H9 (cell line): ENCODE results near the gene FAM53A. TPM values are rescaled to one million over a fixed set of nuclear protein-coding genes. Genes with fewer than 3 reads are reported as not detected.

ENCODE experiments used
- DNase-seq: peaks from one replicate; pipeline ENCODE4 v3.0.0-alpha.2; 2017
- H2AFZ ChIP-seq: one replicate; pipeline ENCODE4 v1.6.1; 2013; ENCODE audit warnings: mild to moderate bottlenecking, low read length, control low read depth, moderate library complexity
- H2AK5ac ChIP-seq: 2 replicates; pipeline ENCODE4 v1.6.1; 2013; ENCODE audit warnings: low read length, control low read depth, mixed read lengths; ENCODE audit not compliant: insufficient read length
- H2BK120ac ChIP-seq: one replicate; pipeline ENCODE4 v1.6.1; 2013; ENCODE audit warnings: low read depth, mild to moderate bottlenecking, low read length, control low read depth, inconsistent platforms; ENCODE audit not compliant: poor library complexity, severe bottlenecking
- H2BK12ac ChIP-seq: 2 replicates; pipeline ENCODE4 v1.6.1; 2013; ENCODE audit warnings: low read length, control low read depth, mixed read lengths, low read depth; ENCODE audit not compliant: insufficient read length
- H2BK15ac ChIP-seq: 2 replicates; pipeline ENCODE4 v1.6.1; 2013; ENCODE audit warnings: low read depth, low read length, control low read depth
- H2BK20ac ChIP-seq: one replicate; pipeline ENCODE4 v1.6.1; 2013; ENCODE audit warnings: low read depth, mild to moderate bottlenecking, low read length, control low read depth, inconsistent platforms; ENCODE audit not compliant: poor library complexity, severe bottlenecking
- H2BK5ac ChIP-seq: 2 replicates; pipeline ENCODE4 v1.6.1; 2013; ENCODE audit warnings: low read length, control low read depth, mixed read lengths; ENCODE audit not compliant: insufficient read length
- H3K14ac ChIP-seq: 2 replicates; pipeline ENCODE4 v1.6.1; 2013; ENCODE audit warnings: low read length, control low read depth; ENCODE audit not compliant: insufficient read depth
- H3K18ac ChIP-seq: 2 replicates; pipeline ENCODE4 v1.6.1; 2013; ENCODE audit warnings: low read depth, mild to moderate bottlenecking, mixed read lengths, low read length, control low read depth; ENCODE audit not compliant: insufficient read length
- H3K23ac ChIP-seq: 2 replicates; pipeline ENCODE4 v1.6.1; 2013; ENCODE audit warnings: low read length, control low read depth, mixed read lengths, low read depth; ENCODE audit not compliant: insufficient read length
- H3K23me2 ChIP-seq: 2 replicates; pipeline ENCODE4 v1.6.1; 2013; ENCODE audit warnings: low read depth, mild to moderate bottlenecking, mixed read lengths, low read length, control low read depth; ENCODE audit not compliant: insufficient read length, poor library complexity, severe bottlenecking
- H3K27ac ChIP-seq: 2 replicates; pipeline ENCODE4 v1.5.1; 2013; ENCODE audit warnings: low read length, control low read depth, mixed read lengths, low read depth; ENCODE audit not compliant: insufficient read length
- H3K27me3 ChIP-seq: 2 replicates; pipeline ENCODE4 v1.6.1; 2013; ENCODE audit warnings: low read length, control low read depth, inconsistent platforms; ENCODE audit not compliant: insufficient read depth
- H3K4ac ChIP-seq: 2 replicates; pipeline ENCODE4 v1.6.1; 2013; ENCODE audit warnings: low read depth, mild to moderate bottlenecking, control low read depth, inconsistent platforms, low read length, moderate library complexity
- H3K4me1 ChIP-seq: 2 replicates; pipeline ENCODE4 v1.6.1; 2013; ENCODE audit warnings: low read length, control low read depth, inconsistent platforms; ENCODE audit not compliant: insufficient read depth
- H3K4me2 ChIP-seq: 2 replicates; pipeline ENCODE4 v1.6.1; 2013; ENCODE audit warnings: low read length, control low read depth, mixed read lengths; ENCODE audit not compliant: insufficient read length, insufficient read depth
- H3K56ac ChIP-seq: 2 replicates; pipeline ENCODE4 v1.6.1; 2013; ENCODE audit warnings: low read depth, mild to moderate bottlenecking, mixed read lengths, low read length, control low read depth; ENCODE audit not compliant: insufficient read length
- H3K79me1 ChIP-seq: 2 replicates; pipeline ENCODE4 v1.6.1; 2013; ENCODE audit warnings: low read depth, mild to moderate bottlenecking, moderate library complexity, low read length, control low read depth, inconsistent platforms; ENCODE audit not compliant: insufficient read depth, poor library complexity, severe bottlenecking
- H3K79me2 ChIP-seq: 2 replicates; pipeline ENCODE4 v1.6.1; 2013; ENCODE audit warnings: low read length, control low read depth, inconsistent platforms; ENCODE audit not compliant: insufficient read depth
- H3K9ac ChIP-seq: 2 replicates; pipeline ENCODE4 v1.6.1; 2013; ENCODE audit warnings: low read length, control low read depth, mixed read lengths; ENCODE audit not compliant: insufficient read length; ENCODE audit errors: extremely low read depth
- H3K9me3 ChIP-seq: one replicate; pipeline ENCODE4 v1.6.1; 2013; ENCODE audit warnings: low read depth, low read length, inconsistent platforms; ENCODE audit not compliant: control insufficient read depth
- H3T11ph ChIP-seq: one replicate; pipeline ENCODE4 v1.6.1; 2013; ENCODE audit warnings: mild to moderate bottlenecking, low read length, control low read depth, inconsistent platforms
- H4K20me1 ChIP-seq: one replicate; pipeline ENCODE4 v1.6.1; 2013; ENCODE audit not compliant: control insufficient read depth, insufficient read length, insufficient read depth
- H4K5ac ChIP-seq: 2 replicates; pipeline ENCODE4 v1.6.1; 2013; ENCODE audit warnings: low read depth, mild to moderate bottlenecking, mixed read lengths, low read length, control low read depth; ENCODE audit not compliant: insufficient read length
- H4K8ac ChIP-seq: replicated peaks from 2 replicates; pipeline ENCODE4 v1.6.1; 2013; ENCODE audit warnings: low read length, control low read depth, mixed read lengths, low read depth; ENCODE audit not compliant: insufficient read length
- H4K91ac ChIP-seq: 2 replicates; pipeline ENCODE4 v1.6.1; 2013; ENCODE audit warnings: low read depth, mild to moderate bottlenecking, moderate library complexity, mixed read lengths, low read length, control low read depth; ENCODE audit not compliant: insufficient read length
- H3K27ac Mint-ChIP-seq, 3 experiments: 2 replicates in 2 of 3; 3 replicates in 1 of 3; pipeline ENCODE4 v1.8.0; 2020 to 2021; ENCODE audit warnings: mixed read lengths in 3 of 3, mild to moderate bottlenecking in 1 of 3, moderate library complexity in 1 of 3
- H3K27me3 Mint-ChIP-seq: 2 replicates; pipeline ENCODE4 v1.8.0; 2021; ENCODE audit warnings: low read depth, mild to moderate bottlenecking, moderate library complexity, mixed read lengths
- H3K36me3 Mint-ChIP-seq, 3 experiments: 2 replicates in 2 of 3; 3 replicates in 1 of 3; pipeline ENCODE4 v1.8.0; 2020 to 2021; ENCODE audit warnings: low read depth in 3 of 3, mixed read lengths in 3 of 3; ENCODE audit not compliant: insufficient read depth in 1 of 3
- H3K4me1 Mint-ChIP-seq, 2 experiments: 2 replicates each; pipeline ENCODE4 v1.8.0; 2020; ENCODE audit warnings: mixed read lengths in 2 of 2
- H3K4me3 Mint-ChIP-seq, 2 experiments: 2 replicates in 1 of 2; 3 replicates in 1 of 2; pipeline ENCODE4 v1.8.0; 2020 to 2021; ENCODE audit warnings: mild to moderate bottlenecking in 2 of 2, mixed read lengths in 2 of 2, moderate library complexity in 1 of 2
- H3K9me3 Mint-ChIP-seq, 2 experiments: 2 replicates in 1 of 2; 3 replicates in 1 of 2; pipeline ENCODE4 v1.8.0; 2020; ENCODE audit warnings: mild to moderate bottlenecking in 2 of 2, mixed read lengths in 2 of 2, moderate library complexity in 1 of 2
- WGBS: extraction: QIAGEN DNeasy Blood & Tissue Kit; methylation state at CpG from one replicate; pipeline ENCODE4 v1.1.7; 2013; ENCODE audit warnings: missing lambda C conversion rate, low lambda C conversion rate, mixed read lengths; ENCODE audit not compliant: insufficient read length; ENCODE audit errors: extremely low coverage; 5-methylcytosine and 5-hydroxymethylcytosine counted together
- total RNA-seq: library from RNA; stranded (reverse); gene quantifications from 2 replicates; pipeline ENCODE4 v1.2.1, GENCODE V29; 2021
- TF ChIP-seq, protein P1 (sequence below): fragments of 200-600 bp; sonication (generic); conservative IDR thresholded peaks from 3 replicates; pipeline ENCODE4 v1.8.0; 2021; ENCODE audit warnings: antibody characterized with exemption, mild to moderate bottlenecking

FAM53A gene
- total RNA-seq, 1 experiment from 2014 or later = 2.4 TPM

DNA sequence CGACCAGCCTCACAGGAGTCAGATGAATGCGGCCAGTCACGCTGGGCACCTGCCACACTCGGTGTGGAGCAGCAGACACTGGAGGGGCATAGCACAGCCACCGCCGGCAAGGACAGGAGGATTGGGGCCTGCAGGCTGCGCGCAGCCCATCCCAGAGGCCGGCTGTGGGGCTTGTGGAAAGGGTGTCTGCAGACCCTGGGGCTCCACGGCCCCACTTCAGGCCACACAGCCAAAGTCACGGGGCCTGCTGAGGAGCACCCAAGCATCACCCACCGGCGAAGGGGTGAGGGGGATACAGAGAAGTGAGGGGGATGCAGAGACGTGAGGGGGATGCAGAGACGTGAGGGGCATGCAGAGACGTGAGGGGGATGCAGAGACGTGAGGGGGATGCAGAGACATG lies 70.1 kb downstream of the FAM53A start:
- Histone ChIP-seq H3K23me2 (no peaks in the 10 kb centered on the region), H3K4me1 (no peaks in the 10 kb centered on the region), H4K91ac (no peak overlapping the region), H4K20me1 (no peaks in the 10 kb centered on the region), H2BK15ac (no peak overlapping the region), H3K14ac (no peak overlapping the region; the same call in 1 of the 2 replicates), H3K23ac (no peak overlapping the region), H3K27me3 (no peaks in the 10 kb centered on the region), H3K9me3 (no peaks in the 10 kb centered on the region), H4K5ac (no peak overlapping the region), H2BK120ac (no peak overlapping the region), H2BK5ac (no peak overlapping the region), H3K4me2 (no peak overlapping the region), H3K79me2 (no peaks in the 10 kb centered on the region), H3K18ac (no peak overlapping the region), H2AK5ac (no peak overlapping the region), H2BK20ac (no peak overlapping the region), H3K79me1 (no peaks in the 10 kb centered on the region), H3K27ac (no peak overlapping the region), H3K4ac (no peak overlapping the region), H3K9ac (no peak overlapping the region), H3K56ac (no peak overlapping the region), H3T11ph (no peak overlapping the region), H2BK12ac (no peak overlapping the region), H4K8ac (no peak overlapping the region), H2AFZ (no peak overlapping the region)
- no peak overlapping the region for H3K4me3 Mint-ChIP-seq
- H3K9me3 Mint-ChIP-seq = peaks cover 0 to 4% of the 10 kb centered on the region in 2 experiments; a peak in 2 of 5 replicates
- peak overlapping the region in 1 of 3 experiments; percentile 87; a peak in 1 of 7 replicates for H3K27ac Mint-ChIP-seq
- no peaks in the 10 kb centered on the region; the same call in none of the 2 replicates for H3K27me3 Mint-ChIP-seq
- no CpG with 5 or more reads among the region's 17 CpGs for WGBS
- TF ChIP-seq, protein P1, sequence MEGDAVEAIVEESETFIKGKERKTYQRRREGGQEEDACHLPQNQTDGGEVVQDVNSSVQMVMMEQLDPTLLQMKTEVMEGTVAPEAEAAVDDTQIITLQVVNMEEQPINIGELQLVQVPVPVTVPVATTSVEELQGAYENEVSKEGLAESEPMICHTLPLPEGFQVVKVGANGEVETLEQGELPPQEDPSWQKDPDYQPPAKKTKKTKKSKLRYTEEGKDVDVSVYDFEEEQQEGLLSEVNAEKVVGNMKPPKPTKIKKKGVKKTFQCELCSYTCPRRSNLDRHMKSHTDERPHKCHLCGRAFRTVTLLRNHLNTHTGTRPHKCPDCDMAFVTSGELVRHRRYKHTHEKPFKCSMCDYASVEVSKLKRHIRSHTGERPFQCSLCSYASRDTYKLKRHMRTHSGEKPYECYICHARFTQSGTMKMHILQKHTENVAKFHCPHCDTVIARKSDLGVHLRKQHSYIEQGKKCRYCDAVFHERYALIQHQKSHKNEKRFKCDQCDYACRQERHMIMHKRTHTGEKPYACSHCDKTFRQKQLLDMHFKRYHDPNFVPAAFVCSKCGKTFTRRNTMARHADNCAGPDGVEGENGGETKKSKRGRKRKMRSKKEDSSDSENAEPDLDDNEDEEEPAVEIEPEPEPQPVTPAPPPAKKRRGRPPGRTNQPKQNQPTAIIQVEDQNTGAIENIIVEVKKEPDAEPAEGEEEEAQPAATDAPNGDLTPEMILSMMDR = no peak
- no peaks in the 10 kb centered on the region for H3K36me3 Mint-ChIP-seq
- DNase-seq = no peak
- H3K4me1 Mint-ChIP-seq = no peaks in the 10 kb centered on the region
